HCT116 (cell line): ENCODE results near the gene GSTO1. TPM values are rescaled to one million over a fixed set of nuclear protein-coding genes. Genes with fewer than 3 reads are reported as not detected.
A peak's percentile ranks its signal among the peaks of the same experiment; 100 is the strongest.

Experiments used
- ATAC-seq: fragments of 200-7000 bp; cut with Tn5 transposase; 2 replicates; pipeline ENCODE4 v1.9.1; 2020; ENCODE audit warnings: mild to moderate bottlenecking, moderate library complexity
- BruUV-seq: library from RNA; stranded (reverse); fragments of 400-500 nt; replicated peaks from 2 replicates; lab custom pipeline; 2021; lab: Mats Ljungman, UMichigan
- CTCF ChIA-PET: fragments of 300-600 bp; sonication (Branson Sonifier 250); formaldehyde crosslinking; loops from one replicate; lab custom pipeline; 2021; ENCODE audit warnings: antibody characterized with exemption; lab: Charles Lee
- POLR2A ChIA-PET: fragments of 300-600, 350-600 bp; sonication (Branson Sonifier 250); formaldehyde crosslinking; loops from one replicate; lab custom pipeline; 2021; ENCODE audit warnings: antibody characterized with exemption; lab: Charles Lee
- RAD21 ChIA-PET, 2 experiments: fragments of 300-600 bp; sonication (Branson Sonifier 250); formaldehyde crosslinking; loops; one replicate each; lab custom pipeline; 2023; ENCODE audit warnings: low total read pairs in 2 of 2; ENCODE audit not compliant: uncharacterized antibody in 2 of 2, unreplicated experiment in 2 of 2, low non-redundant PET in 1 of 2; lab: Charles Lee
- DNase-seq: peaks from one replicate; pipeline ENCODE4 v3.0.0-alpha.2; 2010; ENCODE audit warnings: low read depth, low spot score
- H2AFZ ChIP-seq: fragments of 200-600 bp; shearing (Covaris generic), sonication (generic); 2 replicates; pipeline ENCODE4 v1.6.1; 2017; ENCODE audit warnings: low read depth, mixed run types, mixed read lengths, antibody characterized with exemption, low read length; ENCODE audit not compliant: poor library complexity, severe bottlenecking
- H3K27ac ChIP-seq: 2 replicates; pipeline ENCODE4 v1.5.1; 2012; ENCODE audit warnings: low read depth, low read length
- H3K27me3 ChIP-seq: fragments of 200-600 bp; sonication (generic); 2 replicates; pipeline ENCODE4 v1.6.1; 2016; ENCODE audit warnings: mixed run types, low read length, mixed read lengths; ENCODE audit not compliant: insufficient read depth
- H3K36me3 ChIP-seq, 2 experiments: fragments of 200-500 bp in 1 of 2; fragments of 200-600 bp in 1 of 2; sonication (Bioruptor generic) in 1 of 2; sonication (generic) in 1 of 2; 2 replicates each; pipeline versions ENCODE4 v1.5.1 to v1.6.1; 2014 to 2016; ENCODE audit warnings: low read length in 2 of 2, inconsistent platforms in 1 of 2, mixed read lengths in 1 of 2, mixed run types in 1 of 2; ENCODE audit not compliant: insufficient read depth in 2 of 2, control insufficient read depth in 1 of 2
- H3K4me1 ChIP-seq, 2 experiments: fragments of 200-600 bp in 1 of 2; sonication (generic) in 1 of 2; 2 replicates each; pipeline versions ENCODE4 v1.5.1 to v1.6.1; 2012 to 2017; ENCODE audit warnings: low read length in 2 of 2, inconsistent platforms in 1 of 2, mild to moderate bottlenecking in 1 of 2, mixed read lengths in 1 of 2, mixed run types in 1 of 2, moderate library complexity in 1 of 2; ENCODE audit not compliant: insufficient read depth in 2 of 2, control insufficient read depth in 1 of 2
- H3K4me2 ChIP-seq: fragments of 200-600 bp; sonication (generic); 2 replicates; pipeline ENCODE4 v1.6.1; 2017; ENCODE audit warnings: mixed run types, low read length, mixed read lengths
- H3K4me3 ChIP-seq, 2 experiments: fragments of 200-600 bp in 1 of 2; sonication (generic) in 1 of 2; replicated peaks in 1 of 2; 2 replicates each; pipeline ENCODE4 v1.5.1; 2011 to 2016; ENCODE audit warnings: low read length in 2 of 2, control low read depth in 1 of 2, low read depth in 1 of 2, mild to moderate bottlenecking in 1 of 2, mixed read lengths in 1 of 2, mixed run types in 1 of 2
- H3K79me2 ChIP-seq: fragments of 200-600 bp; sonication (generic); 2 replicates; pipeline ENCODE4 v1.6.1; 2017; ENCODE audit warnings: mild to moderate bottlenecking, mixed run types, low read length, moderate library complexity, mixed read lengths; ENCODE audit not compliant: insufficient read depth
- H3K9ac ChIP-seq: fragments of 200-600 bp; sonication (generic); 2 replicates; pipeline ENCODE4 v1.6.1; 2016; ENCODE audit warnings: low read length, mixed read lengths
- H3K9me2 ChIP-seq: fragments of 200-600 bp; sonication (generic), shearing (Covaris generic); 2 replicates; pipeline ENCODE4 v1.6.1; 2017; ENCODE audit warnings: mixed run types, mild to moderate bottlenecking, moderate library complexity; ENCODE audit not compliant: insufficient read depth
- H3K9me3 ChIP-seq, 2 experiments: fragments of 200-500 bp in 1 of 2; fragments of 200-600 bp in 1 of 2; sonication (Bioruptor generic) in 1 of 2; sonication (generic) in 1 of 2; 2 replicates each; pipeline ENCODE4 v1.6.1; 2014 to 2017; ENCODE audit warnings: low read length in 2 of 2, mixed read lengths in 2 of 2, inconsistent platforms in 1 of 2, low read depth in 1 of 2, mild to moderate bottlenecking in 1 of 2, mixed run types in 1 of 2, moderate library complexity in 1 of 2; ENCODE audit not compliant: control insufficient read depth in 1 of 2, insufficient read depth in 1 of 2
- H4K20me1 ChIP-seq: fragments of 200-600 bp; sonication (generic), shearing (Covaris generic); 2 replicates; pipeline ENCODE4 v1.6.1; 2017; ENCODE audit warnings: mixed run types, mild to moderate bottlenecking, moderate library complexity; ENCODE audit not compliant: insufficient read depth
- ATF3 ChIP-seq: IDR thresholded peaks from 2 replicates; pipeline ENCODE4 v1.6.1; 2012
- CBX3 ChIP-seq: IDR thresholded peaks from 2 replicates; pipeline ENCODE4 v1.6.1; 2012; ENCODE audit warnings: low read depth
- CTCF ChIP-seq, 3 experiments: fragments of 200-600 bp in 1 of 3; sonication (generic) in 1 of 3; IDR thresholded peaks in 2 of 3; conservative IDR thresholded peaks in 1 of 3; 2 replicates each; pipeline ENCODE4 v1.5.1; 2012 to 2017; ENCODE audit warnings: low read depth in 2 of 3, low read length in 2 of 3, antibody characterized with exemption in 1 of 3, borderline replicate concordance in 1 of 3, control low read depth in 1 of 3, mild to moderate bottlenecking in 1 of 3, mixed read lengths in 1 of 3, mixed run types in 1 of 3, moderate library complexity in 1 of 3; ENCODE audit not compliant: insufficient read depth in 1 of 3
- EGR1 ChIP-seq: IDR thresholded peaks from 2 replicates; pipeline ENCODE4 v1.6.1; 2012; ENCODE audit warnings: low read depth
- EZH2 ChIP-seq: fragments of 200-600 bp; sonication (generic); IDR thresholded peaks from 2 replicates; pipeline ENCODE4 v1.6.1; 2017; ENCODE audit warnings: antibody characterized with exemption, mixed run types
- EZH2phosphoT487 ChIP-seq: fragments of 200-600 bp; IDR thresholded peaks from 2 replicates; pipeline ENCODE4 v1.6.1; 2018; ENCODE audit warnings: antibody characterized with exemption, borderline replicate concordance
- JUND ChIP-seq: IDR thresholded peaks from 2 replicates; pipeline ENCODE4 v1.6.1; 2012
- POLR2A ChIP-seq: IDR thresholded peaks from 2 replicates; pipeline ENCODE4 v1.7.0; 2011; ENCODE audit warnings: borderline replicate concordance; ENCODE audit not compliant: insufficient read depth, insufficient read length; ENCODE audit errors: extremely low read depth
- POLR2AphosphoS5 ChIP-seq: IDR thresholded peaks from 2 replicates; pipeline ENCODE4 v1.6.1; 2011; ENCODE audit warnings: mild to moderate bottlenecking, low read depth, low read length, moderate library complexity
- RAD21 ChIP-seq: IDR thresholded peaks from 2 replicates; pipeline ENCODE4 v1.6.1; 2012; ENCODE audit warnings: low read depth, mild to moderate bottlenecking
- SIN3A ChIP-seq: IDR thresholded peaks from 2 replicates; pipeline ENCODE4 v1.6.1; 2012; ENCODE audit warnings: low read depth
- SP1 ChIP-seq: IDR thresholded peaks from 2 replicates; pipeline ENCODE4 v1.6.1; 2012; ENCODE audit warnings: low read depth
- SRF ChIP-seq: IDR thresholded peaks from 2 replicates; pipeline ENCODE4 v1.6.1; 2012; ENCODE audit warnings: low read depth
- TCF7L2 ChIP-seq: IDR thresholded peaks from 2 replicates; pipeline ENCODE4 v1.7.0; 2011; ENCODE audit warnings: borderline replicate concordance, inconsistent platforms; ENCODE audit not compliant: insufficient read depth, insufficient read length; ENCODE audit errors: extremely low read depth
- ZBTB33 ChIP-seq: IDR thresholded peaks from 2 replicates; pipeline ENCODE4 v1.6.1; 2011; ENCODE audit warnings: mild to moderate bottlenecking, low read length, moderate library complexity; ENCODE audit not compliant: insufficient replicate concordance; ENCODE audit errors: extremely low read depth
- intact Hi-C: fragments of 100-400 bp; cut with micrococcal nuclease; formaldehyde crosslinking; loops from 2 replicates; pipeline ENCODE4 v1.10.0; 2022
- total RNA-seq: library from RNA; stranded (reverse); gene quantifications from one replicate; pipeline ENCODE4 v1.2.1, GENCODE V29; 2021; ENCODE audit not compliant: unreplicated experiment

GSTO1 gene
- total RNA-seq, 1 experiment from 2014 or later: 179 TPM

DNA sequence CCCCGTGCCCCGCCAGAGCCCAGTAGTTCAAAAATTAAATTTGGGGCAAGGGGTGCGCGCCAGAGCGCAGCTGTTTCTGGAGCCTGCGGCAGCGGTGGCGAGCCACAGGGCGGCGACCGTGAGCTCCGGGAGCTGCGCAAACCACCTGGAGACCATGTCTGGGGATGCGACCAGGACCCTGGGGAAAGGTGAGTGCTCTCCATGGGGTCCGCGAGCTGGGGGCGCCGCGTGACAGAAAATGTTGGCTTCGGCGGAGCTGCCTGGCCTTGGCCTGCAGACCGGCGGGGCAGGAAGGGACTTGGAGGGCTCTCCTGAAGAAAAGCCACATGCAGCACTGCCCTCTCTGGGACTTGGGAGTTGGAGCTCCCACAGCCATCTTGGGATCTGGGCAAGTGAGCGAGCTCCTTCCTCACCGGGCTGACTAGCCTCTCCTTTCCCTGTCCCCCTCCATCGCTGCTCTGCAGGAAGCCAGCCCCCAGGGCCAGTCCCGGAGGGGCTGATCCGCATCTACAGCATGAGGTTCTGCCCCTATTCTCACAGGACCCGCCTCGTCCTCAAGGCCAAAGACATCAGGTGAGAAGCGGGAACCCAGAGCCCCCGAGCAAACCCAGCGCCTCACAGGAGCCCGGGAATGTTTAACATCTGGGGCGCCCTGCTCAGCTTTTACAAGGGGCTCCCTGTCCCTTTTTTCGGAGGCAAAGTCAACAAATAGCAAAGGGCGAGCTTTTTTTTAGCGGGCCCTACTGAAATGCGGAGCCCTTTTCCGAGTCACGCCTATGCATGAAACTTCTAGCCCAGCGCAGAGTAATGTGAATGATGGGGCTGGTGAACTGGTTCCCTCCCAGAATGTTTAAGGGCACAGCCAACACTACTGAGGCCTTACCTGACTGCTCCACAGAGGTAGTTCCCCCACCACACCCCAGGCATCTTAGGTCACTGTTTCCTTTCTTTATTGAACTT is 20.4 kb downstream of the GSTO1 start (continued):
- peak in 2 of 3 experiments; percentile 98 to 99; a peak in 4 of 6 replicates for TF ChIP-seq CTCF (IDR thresholded peaks at IDR 0.05 in 2 of 3, conservative IDR thresholded peaks at IDR 0.05 in 1 of 3; ENCODE audit: borderline replicate concordance in 1 of 3, insufficient read depth in 1 of 3, low read depth in 2 of 3, low read length in 2 of 3)
- no peak for TF ChIP-seq SRF
- TF ChIP-seq POLR2A: peak; percentile 57
- no peak for TF ChIP-seq EZH2
- peak; percentile 82 for TF ChIP-seq POLR2AphosphoS5
- no peak for TF ChIP-seq RAD21
- TF ChIP-seq TCF7L2: no peak

- ChIA-PET RAD21 (no interaction called here), POLR2A (interaction anchor here (2.4 to 2.5 kb wide), 2 partner anchors 154 to 231 kb away, joined by 9 to 10 read pairs; partner anchors contain the start of gene SFR1), CTCF (interaction anchor here (2.4 to 6.7 kb wide), 5 partner anchors 9 to 388 kb away, joined by 18 to 106 read pairs (median 48); partner anchors contain the start of gene CFAP58)
- no peak for DNase-seq
- Histone ChIP-seq H4K20me1 (no peaks in the 10 kb centered on the region), H3K4me1 (peaks cover 12 to 19% of the 10 kb centered on the region in 2 experiments), H2AFZ (no peak overlapping the region), H3K4me2 (peak overlapping the region; percentile 87), H3K27me3 (no peaks in the 10 kb centered on the region), H3K79me2 (peaks cover 59% of the 10 kb centered on the region), H3K27ac (no peak overlapping the region), H3K36me3 (peaks cover 31 to 32% of the 10 kb centered on the region in 2 experiments; a peak in 3 of 4 replicates), H3K9ac (peak overlapping the region; percentile 88), H3K4me3 (peak overlapping the region; percentile 77 to 79), H3K9me3 (no peaks in the 10 kb centered on the region), H3K9me2 (no peaks in the 10 kb centered on the region; the same call in 1 of the 2 replicates)
- no peak for ATAC-seq
- BruUV-seq: no TSS peak
- intact Hi-C loops: no loop called here
- TF ChIP-seq SP1: no peak
- TF ChIP-seq POLR2A: no peak
- TF ChIP-seq TCF7L2: no peak
- no peak for TF ChIP-seq JUND
- no peak for TF ChIP-seq EGR1
- TF ChIP-seq ATF3: no peak
- TF ChIP-seq RAD21: no peak
- TF ChIP-seq SIN3A: no peak
- no peak for TF ChIP-seq CBX3
- no peak for TF ChIP-seq ZBTB33
- TF ChIP-seq EZH2phosphoT487: no peak
These were observed 21.5 kb downstream of the GSTO1 start for GRCh38 chr10:104276192-104276591.
